Gastroesophageal sphincter (tissue), 4 donors: ENCODE measurements around the gene CPM. TPM values are rescaled to one million over a fixed set of nuclear protein-coding genes. Genes with fewer than 3 reads are reported as not detected.

Source experiments
- ATAC-seq: fragments of 150-250 bp; one replicate; pipeline ENCODE4 v1.9.1; 2016; ENCODE audit warnings: mild to moderate bottlenecking, moderate library complexity
- H3K27ac ChIP-seq, 4 donors: fragments of 200-600 bp; sonication (generic) in 3 of 4; 1 replicate in 3 of 4; 2 replicates in 1 of 4; pipeline ENCODE4 v1.5.1; 2016 to 2019
- H3K27me3 ChIP-seq: fragments of 200-600 bp; sonication (generic); one replicate; pipeline ENCODE4 v1.5.1; 2019
- H3K36me3 ChIP-seq, 2 donors: fragments of 200-600 bp; sonication (generic); one replicate each; pipeline ENCODE4 v1.5.1; 2019; ENCODE audit warnings: control low read depth in 1 of 2
- H3K4me1 ChIP-seq, 3 donors: fragments of 200-600 bp; sonication (generic); 1 replicate in 2 of 3; 2 replicates in 1 of 3; pipeline ENCODE4 v1.5.1; 2016 to 2019; ENCODE audit warnings: control low read depth in 2 of 3
- H3K4me3 ChIP-seq, 2 donors: fragments of 200-600 bp; sonication (generic); one replicate each; pipeline ENCODE4 v1.5.1; 2019; ENCODE audit warnings: mild to moderate bottlenecking in 1 of 2, moderate library complexity in 1 of 2
- H3K9me3 ChIP-seq, 3 donors: fragments of 200-600 bp; sonication (generic); one replicate each; pipeline ENCODE4 v1.5.1; 2017 to 2019; ENCODE audit warnings: control low read depth in 2 of 3
- CTCF ChIP-seq, 4 experiments: fragments of 200-600 bp in 2 of 4; fragments of 450-650 bp in 2 of 4; sonication (generic) in 1 of 4; IDR thresholded peaks; one replicate each; pipeline ENCODE4 v1.5.1; 2017 to 2019; ENCODE audit warnings: antibody characterized with exemption in 4 of 4, mild to moderate bottlenecking in 2 of 4, moderate library complexity in 2 of 4
- EP300 ChIP-seq: sonication (generic); formaldehyde crosslinking; IDR thresholded peaks from one replicate; pipeline ENCODE4 v1.6.1; 2017; ENCODE audit warnings: antibody characterized with exemption, mild to moderate bottlenecking
- POLR2A ChIP-seq, 2 donors: fragments of 450-650 bp; IDR thresholded peaks; one replicate each; pipeline ENCODE4 v1.6.1; 2017; ENCODE audit warnings: antibody characterized with exemption in 2 of 2, mild to moderate bottlenecking in 2 of 2, moderate library complexity in 1 of 2
- POLR2AphosphoS5 ChIP-seq: sonication (generic); formaldehyde crosslinking; IDR thresholded peaks from one replicate; pipeline ENCODE4 v1.6.1; 2017; ENCODE audit warnings: antibody characterized with exemption
- WGBS, 2 donors: methylation state at CpG; one replicate each; pipeline ENCODE4 v1.1.5; 2018; ENCODE audit warnings: low coverage in 1 of 2; 5-methylcytosine and 5-hydroxymethylcytosine counted together
- total RNA-seq, 4 donors: library from RNA; depleted of rRNA; stranded (reverse); fragments of >200 nt; gene quantifications; one replicate each; pipeline ENCODE4 v1.1.0, GENCODE V29; 2016

The CPM gene
- total RNA-seq, 4 donors from 2014 or later, result 24.9 to 57.3 (median 50.5) TPM

GRCh38 chr12:68903511-68903910 is 29.5 kb downstream of the CPM start:
- H3K27ac ChIP-seq, result no peak overlapping the region
- H3K4me1 ChIP-seq, result no peaks in the 10 kb centered on the region
- H3K4me3 ChIP-seq, result no peak overlapping the region
- WGBS, 2 donors, result 58 to 87% methylated on average over 7 to 8 of the region's 8 CpGs
- TF ChIP-seq POLR2AphosphoS5 (no peak), EP300 (no peak), POLR2A (IDR thresholded peaks at IDR 0.05) (no peak), CTCF (IDR thresholded peaks at IDR 0.05) (no peak)
- H3K27me3 ChIP-seq, result no peaks in the 10 kb centered on the region
- no peaks in the 10 kb centered on the region for H3K9me3 ChIP-seq
- H3K36me3 ChIP-seq, result no peaks in the 10 kb centered on the region
- no peak for ATAC-seq

GRCh38 chr12:68901551-68901950 is 31.4 kb downstream of the CPM start:
- TF ChIP-seq POLR2AphosphoS5 (no peak), CTCF (IDR thresholded peaks at IDR 0.05) (no peak), POLR2A (IDR thresholded peaks at IDR 0.05) (no peak), EP300 (no peak)
- Histone ChIP-seq H3K4me1 (no peaks in the 10 kb centered on the region), H3K27me3 (no peaks in the 10 kb centered on the region), H3K9me3 (no peaks in the 10 kb centered on the region), H3K36me3 (no peaks in the 10 kb centered on the region), H3K27ac (no peak overlapping the region), H3K4me3 (no peak overlapping the region)
- 80 to 83% methylated on average over 1 to 2 of the region's 2 CpGs for WGBS, 2 donors
- ATAC-seq, result no peak

GRCh38 chr12:68901145-68901544 is 31.8 kb downstream of the CPM start:
- Histone ChIP-seq H3K27me3 (no peaks in the 10 kb centered on the region), H3K27ac (no peak overlapping the region), H3K36me3 (no peaks in the 10 kb centered on the region), H3K4me1 (no peaks in the 10 kb centered on the region), H3K9me3 (no peaks in the 10 kb centered on the region), H3K4me3 (no peak overlapping the region)
- TF ChIP-seq POLR2AphosphoS5 (no peak), POLR2A (IDR thresholded peaks at IDR 0.05) (no peak), CTCF (IDR thresholded peaks at IDR 0.05) (no peak), EP300 (no peak)
- 100% methylated on average over 2 of the region's 2 CpGs for WGBS, 2 donors
- ATAC-seq, result no peak

- H3K27me3 ChIP-seq, result no peaks in the 10 kb centered on the region
- no peaks in the 10 kb centered on the region for H3K36me3 ChIP-seq
- no peak overlapping the region for H3K27ac ChIP-seq
- H3K4me3 ChIP-seq, result no peak overlapping the region
- TF ChIP-seq EP300 (no peak), POLR2A (IDR thresholded peaks at IDR 0.05) (no peak), POLR2AphosphoS5 (no peak), CTCF (IDR thresholded peaks at IDR 0.05) (no peak)
- ATAC-seq, result no peak
- no peaks in the 10 kb centered on the region for H3K9me3 ChIP-seq
- no peaks in the 10 kb centered on the region for H3K4me1 ChIP-seq
- 40 to 49% methylated on average over 2 of the region's 2 CpGs for WGBS, 2 donors
These were observed 32.7 kb downstream of the CPM start for GRCh38 chr12:68900241-68900640.

GRCh38 chr12:68899251-68899771 is 33.7 kb downstream of the CPM start:
- H3K27ac ChIP-seq, result peak overlapping the region in 1 of 4 donors; percentile 20
- WGBS, 2 donors, result 42 to 56% methylated on average over 4 of the region's 4 CpGs
- TF ChIP-seq CTCF (IDR thresholded peaks at IDR 0.05), result peak in 1 of 4 experiments; percentile 34
- no peak for TF ChIP-seq POLR2A (IDR thresholded peaks at IDR 0.05)
- peak; percentile 18 for TF ChIP-seq POLR2AphosphoS5
- no peak for TF ChIP-seq EP300

More at GRCh38 chr12:68899251-68899771, 33.7 kb downstream of the CPM start:
- no peaks in the 10 kb centered on the region for H3K27me3 ChIP-seq
- H3K9me3 ChIP-seq, result no peaks in the 10 kb centered on the region
- H3K4me3 ChIP-seq, result no peak overlapping the region
- H3K36me3 ChIP-seq, result no peaks in the 10 kb centered on the region
- ATAC-seq, result peak; percentile 50
- H3K4me1 ChIP-seq, result no peaks in the 10 kb centered on the region
